Measurements from ENCODE around the gene GHRL. TPM values are rescaled to one million over a fixed set of nuclear protein-coding genes. Genes with fewer than 3 reads are reported as not detected.
"Not testable (repeated sequence)": the region's sequence is repeated elsewhere in the genome, so short reads cannot be mapped to it uniquely, and the experiment has no call there.

Gene GHRL
- total RNA-seq, 1 donor from 2014 or later = not detected

GRCh38 chr3:10274601-10275000 is 18.1 kb downstream of the GHRL start:
- no peak for DNase-seq (ENCODE audit: low read depth, low spot score)

GRCh38 chr3:10273702-10274305 is 18.9 kb downstream of the GHRL start:
- DNase-seq (ENCODE audit: low read depth, low spot score) = no peak

- DNase-seq (ENCODE audit: low read depth, low spot score) = no peak
Observed at GRCh38 chr3:10272977-10273376, 19.8 kb downstream of the GHRL start.

- not testable (repeated sequence) for DNase-seq (ENCODE audit: low read depth, low spot score)
Observed at GRCh38 chr3:10272476-10272875, 20.3 kb downstream of the GHRL start.

GRCh38 chr3:10269443-10269842 is 23.3 kb downstream of the GHRL start:
- no peak for DNase-seq (ENCODE audit: low read depth, low spot score)

GRCh38 chr3:10268930-10269329 is 23.8 kb downstream of the GHRL start:
- DNase-seq (ENCODE audit: low read depth, low spot score) = no peak

- DNase-seq (ENCODE audit: low read depth, low spot score) = peak; percentile 15
Observed at GRCh38 chr3:10268116-10268515, 24.6 kb downstream of the GHRL start.

- not testable (repeated sequence) for DNase-seq (ENCODE audit: low read depth, low spot score)
Observed at GRCh38 chr3:10266936-10267335, 25.8 kb downstream of the GHRL start.

- DNase-seq (ENCODE audit: low read depth, low spot score) = no peak
Observed at GRCh38 chr3:10265833-10266232, 26.9 kb downstream of the GHRL start.

GRCh38 chr3:10263646-10264363 is 28.9 kb downstream of the GHRL start:
- DNase-seq (ENCODE audit: low read depth, low spot score) = no peak

- DNase-seq (ENCODE audit: low read depth, low spot score) = no peak
Observed at GRCh38 chr3:10262027-10262426, 30.7 kb downstream of the GHRL start.

GRCh38 chr3:10260211-10260701 is 32.5 kb downstream of the GHRL start:
- DNase-seq (ENCODE audit: low read depth, low spot score) = no peak

- no peak for DNase-seq (ENCODE audit: low read depth, low spot score)
Observed at GRCh38 chr3:10259798-10260197, 32.9 kb downstream of the GHRL start.

GRCh38 chr3:10259036-10259435 is 33.7 kb downstream of the GHRL start:
- DNase-seq (ENCODE audit: low read depth, low spot score) = no peak

- no peak for DNase-seq (ENCODE audit: low read depth, low spot score)
Observed at GRCh38 chr3:10255835-10256234, 36.9 kb downstream of the GHRL start.

GRCh38 chr3:10253731-10254130 is 39.0 kb downstream of the GHRL start:
- DNase-seq (ENCODE audit: low read depth, low spot score) = no peak

GRCh38 chr3:10251006-10251405 is 41.7 kb downstream of the GHRL start:
- DNase-seq (ENCODE audit: low read depth, low spot score) = no peak

GRCh38 chr3:10249833-10250232 is 42.9 kb downstream of the GHRL start:
- no peak for DNase-seq (ENCODE audit: low read depth, low spot score)

GRCh38 chr3:10248984-10249748 is 43.6 kb downstream of the GHRL start:
- DNase-seq (ENCODE audit: low read depth, low spot score) = no peak

- peak; percentile 86 for DNase-seq (ENCODE audit: low read depth, low spot score)
Observed at GRCh38 chr3:10248184-10248983, 44.4 kb downstream of the GHRL start, which contains the start of gene TATDN2. TSS of gene TATDN2 (plus strand) at chr3:10248459. CDS start at chr3:10249201, 742 bp downstream.

GRCh38 chr3:10247679-10248183 is 45.0 kb downstream of the GHRL start:
- DNase-seq (ENCODE audit: low read depth, low spot score) = no peak
